Aorta (tissue), 5 donors: ENCODE data around the gene AIRE. TPM values are rescaled to one million over a fixed set of nuclear protein-coding genes. Genes with fewer than 3 reads are reported as not detected.

Experiments
- ATAC-seq: fragments of 200-7000 bp; cut with Tn5 transposase; one replicate; pipeline ENCODE4 v1.9.1; 2022; ENCODE audit warnings: moderate library complexity; ENCODE audit not compliant: low FRiP score
- DNase-seq, 2 donors: peaks; one replicate each; pipeline ENCODE4 v3.0.0-alpha.2; 2020
- H3K27ac ChIP-seq, 2 donors: one replicate each; pipeline ENCODE4 v1.5.1; 2013; ENCODE audit warnings: low read length in 2 of 2, mild to moderate bottlenecking in 2 of 2, moderate library complexity in 2 of 2, control low read depth in 1 of 2, inconsistent platforms in 1 of 2, low read depth in 1 of 2
- H3K27me3 ChIP-seq, 2 donors: one replicate each; pipeline ENCODE4 v1.6.1; 2013; ENCODE audit warnings: control low read depth in 1 of 2, low read length in 1 of 2, mild to moderate bottlenecking in 1 of 2, moderate library complexity in 1 of 2; ENCODE audit not compliant: insufficient read depth in 2 of 2, control insufficient read depth in 1 of 2
- H3K36me3 ChIP-seq, 2 donors: one replicate each; pipeline ENCODE4 v1.6.1; 2013; ENCODE audit warnings: control low read depth in 1 of 2, low read length in 1 of 2, mild to moderate bottlenecking in 1 of 2; ENCODE audit not compliant: insufficient read depth in 2 of 2, control insufficient read depth in 1 of 2
- H3K4me1 ChIP-seq, 2 donors: one replicate each; pipeline ENCODE4 v1.6.1; 2013; ENCODE audit warnings: low read length in 2 of 2, control low read depth in 1 of 2, mild to moderate bottlenecking in 1 of 2, moderate library complexity in 1 of 2; ENCODE audit not compliant: insufficient read depth in 2 of 2, control insufficient read depth in 1 of 2
- H3K4me3 ChIP-seq, 2 donors: one replicate each; pipeline ENCODE4 v1.5.1; 2013; ENCODE audit warnings: low read length in 2 of 2, control low read depth in 1 of 2, mild to moderate bottlenecking in 1 of 2
- H3K9me3 ChIP-seq: one replicate; pipeline ENCODE4 v1.6.1; 2013; ENCODE audit warnings: mild to moderate bottlenecking, low read length; ENCODE audit not compliant: control insufficient read depth
- WGBS, 2 donors: extraction: QIAGEN DNeasy Blood & Tissue Kit; methylation state at CpG; one replicate each; pipeline ENCODE4 v1.1.7; 2013; 5-methylcytosine and 5-hydroxymethylcytosine counted together
- intact Hi-C, 2 donors: fragments of 100-400 bp; cut with DNase I; formaldehyde crosslinking; loops; one replicate each; pipeline versions ENCODE4 v1.14.2 to v1.15.0; 2022
- polyA plus RNA-seq, 2 donors: library from polyadenylated mRNA; stranded (reverse); fragments of 200-250 nt; gene quantifications; one replicate each; pipeline ENCODE4 v1.2.3, GENCODE V29; 2013
- total RNA-seq, 2 donors: library from RNA; stranded (reverse); fragmentation: NEBNext Ultra II Directional; extraction: Animal tissue kit (Norgen Biotek cat#: 25700); gene quantifications; one replicate each; pipeline ENCODE4 v1.2.1, GENCODE V29; 2021
- donor health status: healthy with polysubstance abuse.
- donor health status: Bipolar disorder and iron deficiency.
- donor health status: DM: no; HTN: no; CAD: no.
- donor health status: DM: no; HTN: no; CAD: no.
- donor health status: DM: yes; HTN: yes; CAD: no.

AIRE gene
- total and polyA plus RNA-seq, 4 donors, result 0.19 TPM; not detected in 3

GRCh38 chr21:44263768-44264167, 21.9 kb upstream of the AIRE start:
- Histone ChIP-seq H3K9me3 (peaks cover 2% of the 10 kb centered on the region), H3K4me1 (no peaks in the 10 kb centered on the region), H3K36me3 (no peaks in the 10 kb centered on the region), H3K27ac (no peak overlapping the region), H3K27me3 (no peaks in the 10 kb centered on the region), H3K4me3 (no peak overlapping the region)
- 82 to 95% methylated on average over 4 of the region's 4 CpGs for WGBS, 2 donors
- DNase-seq (no peak), ATAC-seq (no peak)
- intact Hi-C loops, result no loop called here

- H3K27me3 ChIP-seq, result no peaks in the 10 kb centered on the region
- WGBS, 2 donors, result 86 to 94% methylated on average over 17 of the region's 17 CpGs
- H3K9me3 ChIP-seq, result no peaks in the 10 kb centered on the region
- ATAC-seq (no peak), DNase-seq (no peak)
- intact Hi-C loops, result no loop called here
- H3K27ac ChIP-seq, result no peak overlapping the region
- no peak overlapping the region for H3K4me3 ChIP-seq
- H3K36me3 ChIP-seq, result no peaks in the 10 kb centered on the region
- H3K4me1 ChIP-seq, result no peaks in the 10 kb centered on the region
Observed at GRCh38 chr21:44265734-44266270, 19.9 kb upstream of the AIRE start.

GRCh38 chr21:44267655-44268142, 18.0 kb upstream of the AIRE start:
- no peak for ATAC-seq
- WGBS, 2 donors, result 77 to 78% methylated on average over 19 of the region's 19 CpGs

GRCh38 chr21:44269090-44269489, 16.6 kb upstream of the AIRE start:
- H3K36me3 ChIP-seq, result no peaks in the 10 kb centered on the region
- no peak overlapping the region for H3K27ac ChIP-seq
- intact Hi-C loops, result no loop called here
- no peak overlapping the region for H3K4me3 ChIP-seq
- no peaks in the 10 kb centered on the region for H3K4me1 ChIP-seq
- no peak for DNase-seq
- 80 to 81% methylated on average over 8 of the region's 8 CpGs for WGBS, 2 donors
- ATAC-seq, result no peak
- H3K27me3 ChIP-seq, result no peaks in the 10 kb centered on the region
- no peaks in the 10 kb centered on the region for H3K9me3 ChIP-seq

More at GRCh38 chr21:44267655-44268142, 18.0 kb upstream of the AIRE start:
- Histone ChIP-seq H3K4me1 (no peaks in the 10 kb centered on the region), H3K36me3 (no peaks in the 10 kb centered on the region), H3K9me3 (no peaks in the 10 kb centered on the region), H3K27me3 (no peaks in the 10 kb centered on the region), H3K27ac (no peak overlapping the region), H3K4me3 (no peak overlapping the region)
- peak in 1 of 2 donors; percentile 48 for DNase-seq
- intact Hi-C loops, result no loop called here

GRCh38 chr21:44271558-44272283, 14.0 kb upstream of the AIRE start:
- intact Hi-C loops, result no loop called here
- Histone ChIP-seq H3K36me3 (no peaks in the 10 kb centered on the region), H3K4me3 (no peak overlapping the region), H3K27ac (no peak overlapping the region), H3K9me3 (no peaks in the 10 kb centered on the region), H3K27me3 (no peaks in the 10 kb centered on the region), H3K4me1 (no peaks in the 10 kb centered on the region)
- WGBS, 2 donors, result 89 to 90% methylated on average over 18 of the region's 18 CpGs
- peak; percentile 28 for ATAC-seq
- no peak for DNase-seq

GRCh38 chr21:44272284-44272858, 13.3 kb upstream of the AIRE start:
- Histone ChIP-seq H3K4me1 (no peaks in the 10 kb centered on the region), H3K4me3 (no peak overlapping the region), H3K9me3 (no peaks in the 10 kb centered on the region), H3K27ac (no peak overlapping the region), H3K27me3 (no peaks in the 10 kb centered on the region), H3K36me3 (no peaks in the 10 kb centered on the region)
- WGBS, 2 donors, result 90 to 92% methylated on average over 18 of the region's 18 CpGs
- no peak for DNase-seq
- no peak for ATAC-seq
- intact Hi-C loops, result no loop called here

GRCh38 chr21:44273046-44273445, 12.6 kb upstream of the AIRE start:
- no peaks in the 10 kb centered on the region for H3K9me3 ChIP-seq
- no peak for ATAC-seq
- H3K4me1 ChIP-seq, result no peaks in the 10 kb centered on the region
- no peak overlapping the region for H3K27ac ChIP-seq
- H3K27me3 ChIP-seq, result no peaks in the 10 kb centered on the region
- H3K4me3 ChIP-seq, result no peak overlapping the region
- intact Hi-C loops, result no loop called here
- H3K36me3 ChIP-seq, result no peaks in the 10 kb centered on the region
- no peak for DNase-seq
- 87 to 90% methylated on average over 7 of the region's 7 CpGs for WGBS, 2 donors

GRCh38 chr21:44275041-44275440, 10.6 kb upstream of the AIRE start:
- Histone ChIP-seq H3K27me3 (no peaks in the 10 kb centered on the region), H3K4me1 (no peaks in the 10 kb centered on the region), H3K27ac (no peak overlapping the region), H3K4me3 (no peak overlapping the region), H3K36me3 (no peaks in the 10 kb centered on the region), H3K9me3 (no peaks in the 10 kb centered on the region)
- intact Hi-C loops, result no loop called here
- no peak for ATAC-seq
- WGBS, 2 donors, result 72 to 75% methylated on average over 5 of the region's 5 CpGs
- peak in 1 of 2 donors; percentile 15 for DNase-seq
